Lower lobe of right lung (tissue), 2 donors: ENCODE measurements around the gene METTL18. TPM values are rescaled to one million over a fixed set of nuclear protein-coding genes. Genes with fewer than 3 reads are reported as not detected.

ENCODE experiments used
- ATAC-seq, 2 donors: fragments of 200-7000 bp; cut with Tn5 transposase; one replicate each; pipeline ENCODE4 v1.9.1; 2020 to 2022; ENCODE audit warnings: mild to moderate bottlenecking in 2 of 2, moderate library complexity in 2 of 2
- DNase-seq: peaks from one replicate; pipeline ENCODE4 v3.0.0-alpha.2; 2020
- H3K27ac ChIP-seq: fragments of 200-600 bp; one replicate; pipeline ENCODE4 v1.8.0; 2022
- H3K27me3 ChIP-seq: fragments of 200-600 bp; one replicate; pipeline ENCODE4 v1.8.0; 2022; ENCODE audit warnings: low read depth
- H3K36me3 ChIP-seq: fragments of 200-600 bp; one replicate; pipeline ENCODE4 v1.8.0; 2022; ENCODE audit warnings: mild to moderate bottlenecking
- H3K4me1 ChIP-seq: fragments of 200-600 bp; one replicate; pipeline ENCODE4 v1.8.0; 2022
- H3K4me3 ChIP-seq: fragments of 200-600 bp; one replicate; pipeline ENCODE4 v1.8.0; 2022; ENCODE audit warnings: mild to moderate bottlenecking
- H3K9me3 ChIP-seq: fragments of 200-600 bp; one replicate; pipeline ENCODE4 v1.8.0; 2022
- CTCF ChIP-seq: fragments of 200-600 bp; IDR thresholded peaks from one replicate; pipeline ENCODE4 v1.8.0; 2022; ENCODE audit warnings: antibody characterized with exemption, mild to moderate bottlenecking
- intact Hi-C: fragments of 100-400 bp; cut with DNase I; formaldehyde crosslinking; loops from one replicate; pipeline ENCODE4 v1.11.0; 2022
- total RNA-seq: library from RNA; stranded (reverse); fragmentation: NEBNext Ultra II Directional; extraction: Animal tissue kit (Norgen Biotek cat#: 25700); gene quantifications from one replicate; pipeline ENCODE4 v1.2.1, GENCODE V29; 2021
- donor health status: DM: no; HTN: yes; CAD: no; lungs with severe emphysema.

Gene METTL18
- total RNA-seq, 1 donor from 2014 or later = 8.3 TPM

- DNase-seq (no peak), ATAC-seq (no peak)
- TF ChIP-seq CTCF = no peak
- H3K4me3 ChIP-seq = no peak overlapping the region
- peaks cover 18% of the 10 kb centered on the region for H3K4me1 ChIP-seq
- H3K27me3 ChIP-seq = no peaks in the 10 kb centered on the region
- H3K9me3 ChIP-seq = no peaks in the 10 kb centered on the region
- no peak overlapping the region for H3K27ac ChIP-seq
- intact Hi-C loops = no loop called here
- no peaks in the 10 kb centered on the region for H3K36me3 ChIP-seq
These were observed 2.6 kb upstream of the METTL18 start for GRCh38 chr1:169797281-169797680.

- intact Hi-C loops = no loop called here
- no peak for ATAC-seq
- H3K9me3 ChIP-seq = no peaks in the 10 kb centered on the region
- no peak overlapping the region for H3K27ac ChIP-seq
- TF ChIP-seq CTCF = no peak
- no peak overlapping the region for H3K4me3 ChIP-seq
- no peak for DNase-seq
- no peaks in the 10 kb centered on the region for H3K27me3 ChIP-seq
- peaks cover 18% of the 10 kb centered on the region for H3K4me1 ChIP-seq
- H3K36me3 ChIP-seq = no peaks in the 10 kb centered on the region
These were observed 1.6 kb upstream of the METTL18 start for GRCh38 chr1:169796274-169796810.

- H3K4me1 ChIP-seq = peaks cover 18% of the 10 kb centered on the region
- no peak overlapping the region for H3K27ac ChIP-seq
- no peak for ATAC-seq
- peak overlapping the region; percentile 78 for H3K4me3 ChIP-seq
- no peak for DNase-seq
- H3K27me3 ChIP-seq = no peaks in the 10 kb centered on the region
- TF ChIP-seq CTCF = no peak
- no peaks in the 10 kb centered on the region for H3K36me3 ChIP-seq
- intact Hi-C loops = no loop called here
- H3K9me3 ChIP-seq = no peaks in the 10 kb centered on the region
These were observed 980 bp upstream of the METTL18 start for GRCh38 chr1:169795687-169796086.

- TF ChIP-seq CTCF = no peak
- H3K4me3 ChIP-seq = peak overlapping the region; percentile 78
- intact Hi-C loops = no loop called here
These were observed 977 bp downstream of the METTL18 start for GRCh38 chr1:169793730-169794129.

GRCh38 chr1:169788402-169788801, 6.3 kb downstream of the METTL18 start:
- TF ChIP-seq CTCF = no peak
- Histone ChIP-seq H3K4me3 (no peak overlapping the region), H3K27ac (no peak overlapping the region), H3K36me3 (no peaks in the 10 kb centered on the region), H3K4me1 (no peaks in the 10 kb centered on the region), H3K27me3 (no peaks in the 10 kb centered on the region), H3K9me3 (no peaks in the 10 kb centered on the region)
- ATAC-seq (no peak), DNase-seq (no peak)
- intact Hi-C loops = no loop called here

More at GRCh38 chr1:169793730-169794129, 977 bp downstream of the METTL18 start:
- Histone ChIP-seq H3K27ac (peak overlapping the region; percentile 89), H3K4me1 (peaks cover 18% of the 10 kb centered on the region), H3K36me3 (no peaks in the 10 kb centered on the region), H3K9me3 (no peaks in the 10 kb centered on the region), H3K27me3 (no peaks in the 10 kb centered on the region)
- ATAC-seq (no peak), DNase-seq (no peak)
